Activated CD4-positive, alpha-beta T cell treated with anti-CD3 and anti-CD28 coated beads, Interleukin-2, amount 10 ng/mL, durations not matched to agents 7 days and 5 days (primary cell): ENCODE results near the gene BRD3OS. TPM values are rescaled to one million over a fixed set of nuclear protein-coding genes. Genes with fewer than 3 reads are reported as not detected.

Experiments used
- CTCF ChIA-PET: fragments of 350-600 bp; sonication (Branson Sonifier 250); formaldehyde crosslinking; loops from one replicate; lab custom pipeline; 2021; ENCODE audit warnings: antibody characterized with exemption; lab: Charles Lee
- POLR2A ChIA-PET: fragments of 350-600 bp; sonication (Branson Sonifier 250); formaldehyde crosslinking; loops from one replicate; lab custom pipeline; 2021; ENCODE audit warnings: antibody characterized with exemption; lab: Charles Lee
- DNase-seq: peaks from one replicate; pipeline ENCODE4 v3.0.0-alpha.2; 2020
- H3K27ac Mint-ChIP-seq: one replicate; pipeline ENCODE4 v1.8.0; 2021; ENCODE audit warnings: mild to moderate bottlenecking, moderate library complexity, mixed read lengths
- H3K27me3 Mint-ChIP-seq: one replicate; pipeline ENCODE4 v1.8.0; 2021; ENCODE audit warnings: mixed read lengths
- H3K36me3 Mint-ChIP-seq: one replicate; pipeline ENCODE4 v1.8.0; 2021; ENCODE audit warnings: low read depth, mixed read lengths
- H3K4me1 Mint-ChIP-seq: one replicate; pipeline ENCODE4 v1.8.0; 2021; ENCODE audit warnings: mixed read lengths
- H3K4me3 Mint-ChIP-seq: one replicate; pipeline ENCODE4 v1.8.0; 2021; ENCODE audit warnings: mild to moderate bottlenecking, moderate library complexity, mixed read lengths
- H3K9me3 Mint-ChIP-seq: one replicate; pipeline ENCODE4 v1.8.0; 2021; ENCODE audit warnings: mixed read lengths
- total RNA-seq, 2 experiments: library from RNA; stranded (reverse); gene quantifications; one replicate each; pipeline ENCODE4 v1.2.3, GENCODE V29; 2021

Gene BRD3OS
- total RNA-seq, 2 experiments from 2014 or later, result 11.1 to 12.9 TPM

- CTCF ChIA-PET, result interaction anchor here (0.5 to 1.2 kb wide), 2 partner anchors 11 to 110 kb away, joined by 3 to 5 read pairs; no protein-coding TSS in a partner anchor
Observed at GRCh38 chr9:134035041-134036039, 10.1 kb downstream of the BRD3OS start.

GRCh38 chr9:134036130-134036529 is 10.8 kb downstream of the BRD3OS start:
- CTCF ChIA-PET, result interaction anchor here (0.5 to 1.2 kb wide), 2 partner anchors 11 to 110 kb away, joined by 3 to 5 read pairs; no protein-coding TSS in a partner anchor
- DNase-seq, result no peak
- no peak overlapping the region for H3K27ac Mint-ChIP-seq
- peaks cover 54% of the 10 kb centered on the region for H3K36me3 Mint-ChIP-seq
- peaks cover 3% of the 10 kb centered on the region for H3K9me3 Mint-ChIP-seq
- POLR2A ChIA-PET, result no interaction called here
- no peak overlapping the region for H3K4me3 Mint-ChIP-seq
- no peaks in the 10 kb centered on the region for H3K4me1 Mint-ChIP-seq
- no peaks in the 10 kb centered on the region for H3K27me3 Mint-ChIP-seq

More at GRCh38 chr9:134035041-134036039, 10.1 kb downstream of the BRD3OS start:
- POLR2A ChIA-PET, result no interaction called here
- H3K4me1 Mint-ChIP-seq, result no peaks in the 10 kb centered on the region
- no peak for DNase-seq
- peaks cover 50% of the 10 kb centered on the region for H3K36me3 Mint-ChIP-seq
- peaks cover 3% of the 10 kb centered on the region for H3K9me3 Mint-ChIP-seq
- H3K4me3 Mint-ChIP-seq, result no peak overlapping the region
- H3K27me3 Mint-ChIP-seq, result no peaks in the 10 kb centered on the region
- no peak overlapping the region for H3K27ac Mint-ChIP-seq

- POLR2A ChIA-PET, result no interaction called here
- Mint-ChIP-seq H3K27ac (no peak overlapping the region), H3K36me3 (peaks cover 54% of the 10 kb centered on the region), H3K4me1 (no peaks in the 10 kb centered on the region), H3K4me3 (no peak overlapping the region), H3K27me3 (no peaks in the 10 kb centered on the region), H3K9me3 (peaks cover 3% of the 10 kb centered on the region)
- CTCF ChIA-PET, result no interaction called here
- no peak for DNase-seq
Observed at GRCh38 chr9:134037641-134038040, 12.4 kb downstream of the BRD3OS start.

GRCh38 chr9:134039386-134040175 is 14.3 kb downstream of the BRD3OS start:
- H3K27ac Mint-ChIP-seq, result no peak overlapping the region
- no peaks in the 10 kb centered on the region for H3K4me1 Mint-ChIP-seq
- H3K9me3 Mint-ChIP-seq, result peaks cover 3% of the 10 kb centered on the region
- H3K36me3 Mint-ChIP-seq, result peaks cover 46% of the 10 kb centered on the region
- no peak for DNase-seq
- CTCF ChIA-PET, result interaction anchor here (0.6 kb wide), 1 partner anchor 1153 kb away, joined by 3 read pairs; no protein-coding TSS in a partner anchor
- no peak overlapping the region for H3K4me3 Mint-ChIP-seq
- POLR2A ChIA-PET, result no interaction called here
- H3K27me3 Mint-ChIP-seq, result no peaks in the 10 kb centered on the region

GRCh38 chr9:134040176-134040565 is 14.9 kb downstream of the BRD3OS start:
- Mint-ChIP-seq H3K27me3 (no peaks in the 10 kb centered on the region), H3K9me3 (peaks cover 3% of the 10 kb centered on the region), H3K4me1 (no peaks in the 10 kb centered on the region), H3K27ac (no peak overlapping the region), H3K4me3 (no peak overlapping the region), H3K36me3 (peaks cover 49% of the 10 kb centered on the region)
- CTCF ChIA-PET, result interaction anchor here (0.6 kb wide), 1 partner anchor 1154 kb away, joined by 3 read pairs; no protein-coding TSS in a partner anchor
- no peak for DNase-seq
- POLR2A ChIA-PET, result no interaction called here

GRCh38 chr9:134040781-134041648 is 15.7 kb downstream of the BRD3OS start:
- ChIA-PET POLR2A (no interaction called here), CTCF (no interaction called here)
- H3K36me3 Mint-ChIP-seq, result peaks cover 43% of the 10 kb centered on the region
- no peak overlapping the region for H3K27ac Mint-ChIP-seq
- DNase-seq, result no peak
- no peak overlapping the region for H3K4me3 Mint-ChIP-seq
- H3K9me3 Mint-ChIP-seq, result peaks cover 3% of the 10 kb centered on the region
- H3K4me1 Mint-ChIP-seq, result no peaks in the 10 kb centered on the region
- no peaks in the 10 kb centered on the region for H3K27me3 Mint-ChIP-seq

GRCh38 chr9:134041649-134041962 is 16.3 kb downstream of the BRD3OS start:
- H3K4me3 Mint-ChIP-seq, result no peak overlapping the region
- ChIA-PET POLR2A (no interaction called here), CTCF (no interaction called here)
- H3K9me3 Mint-ChIP-seq, result peaks cover 3% of the 10 kb centered on the region
- peaks cover 38% of the 10 kb centered on the region for H3K36me3 Mint-ChIP-seq
- no peaks in the 10 kb centered on the region for H3K4me1 Mint-ChIP-seq
- no peak overlapping the region for H3K27ac Mint-ChIP-seq
- H3K27me3 Mint-ChIP-seq, result no peaks in the 10 kb centered on the region
- no peak for DNase-seq

GRCh38 chr9:134043531-134043988 is 18.3 kb downstream of the BRD3OS start:
- POLR2A ChIA-PET, result no interaction called here
- H3K27me3 Mint-ChIP-seq, result no peaks in the 10 kb centered on the region
- CTCF ChIA-PET, result interaction anchor here (0.6 kb wide), 2 partner anchors 20 to 30 kb away, joined by 3 read pairs; no protein-coding TSS in a partner anchor
- H3K9me3 Mint-ChIP-seq, result no peaks in the 10 kb centered on the region
- no peak for DNase-seq
- H3K36me3 Mint-ChIP-seq, result peaks cover 28% of the 10 kb centered on the region
- H3K27ac Mint-ChIP-seq, result no peak overlapping the region
- H3K4me1 Mint-ChIP-seq, result no peaks in the 10 kb centered on the region
- no peak overlapping the region for H3K4me3 Mint-ChIP-seq

GRCh38 chr9:134044944-134045343 is 19.7 kb downstream of the BRD3OS start:
- Mint-ChIP-seq H3K4me3 (no peak overlapping the region), H3K36me3 (peaks cover 14% of the 10 kb centered on the region), H3K4me1 (no peaks in the 10 kb centered on the region), H3K27me3 (no peaks in the 10 kb centered on the region), H3K27ac (no peak overlapping the region), H3K9me3 (no peaks in the 10 kb centered on the region)
- no peak for DNase-seq
- ChIA-PET POLR2A (no interaction called here), CTCF (interaction anchor here (1.2 to 1.6 kb wide), 2 partner anchors 16 to 20 kb away, joined by 4 to 5 read pairs; no protein-coding TSS in a partner anchor)

GRCh38 chr9:134045841-134046544 is 20.7 kb downstream of the BRD3OS start:
- Mint-ChIP-seq H3K36me3 (peaks cover 4% of the 10 kb centered on the region), H3K4me3 (no peak overlapping the region), H3K27me3 (no peaks in the 10 kb centered on the region), H3K9me3 (no peaks in the 10 kb centered on the region), H3K4me1 (no peaks in the 10 kb centered on the region), H3K27ac (no peak overlapping the region)
- ChIA-PET CTCF (interaction anchor here (1.2 to 1.6 kb wide), 3 partner anchors 10 to 19 kb away, joined by 4 to 5 read pairs (median 5); no protein-coding TSS in a partner anchor), POLR2A (no interaction called here)
- no peak for DNase-seq

- Mint-ChIP-seq H3K27me3 (no peaks in the 10 kb centered on the region), H3K27ac (no peak overlapping the region), H3K36me3 (peaks cover 8% of the 10 kb centered on the region), H3K4me3 (no peak overlapping the region), H3K4me1 (no peaks in the 10 kb centered on the region), H3K9me3 (no peaks in the 10 kb centered on the region)
- CTCF ChIA-PET, result interaction anchor here (1.6 kb wide), 1 partner anchor 11 kb away, joined by 5 read pairs; no protein-coding TSS in a partner anchor
- POLR2A ChIA-PET, result no interaction called here
- DNase-seq, result no peak
Observed at GRCh38 chr9:134046894-134047681, 21.8 kb downstream of the BRD3OS start.
